ENCODE data around the gene SPTA1.

Gene SPTA1

DNA sequence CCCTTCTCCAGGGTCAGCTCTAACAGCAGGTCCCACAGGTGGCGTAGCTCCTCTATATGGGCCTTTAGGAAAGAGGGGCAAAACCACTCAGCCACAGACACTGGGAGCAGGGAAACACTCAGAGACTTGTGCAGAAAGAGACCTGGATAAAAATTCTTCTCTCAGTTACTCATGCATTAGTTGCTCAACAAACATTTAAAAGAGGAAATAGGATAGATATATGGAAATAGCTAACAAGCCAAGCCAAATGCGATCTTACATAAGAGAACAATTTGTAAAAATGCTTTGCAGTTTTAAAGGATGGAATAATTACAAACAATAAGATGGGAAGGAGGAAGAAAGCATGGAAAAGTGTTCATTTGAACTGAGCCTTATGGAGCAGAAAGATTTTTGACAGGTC lies 4.9 kb downstream of the SPTA1 start:
- no peak overlapping the region for H3K4me3 Mint-ChIP-seq
- H3K4me1 Mint-ChIP-seq, result no peaks in the 10 kb centered on the region
- no peak for DNase-seq
- TF ChIP-seq, protein P1, sequence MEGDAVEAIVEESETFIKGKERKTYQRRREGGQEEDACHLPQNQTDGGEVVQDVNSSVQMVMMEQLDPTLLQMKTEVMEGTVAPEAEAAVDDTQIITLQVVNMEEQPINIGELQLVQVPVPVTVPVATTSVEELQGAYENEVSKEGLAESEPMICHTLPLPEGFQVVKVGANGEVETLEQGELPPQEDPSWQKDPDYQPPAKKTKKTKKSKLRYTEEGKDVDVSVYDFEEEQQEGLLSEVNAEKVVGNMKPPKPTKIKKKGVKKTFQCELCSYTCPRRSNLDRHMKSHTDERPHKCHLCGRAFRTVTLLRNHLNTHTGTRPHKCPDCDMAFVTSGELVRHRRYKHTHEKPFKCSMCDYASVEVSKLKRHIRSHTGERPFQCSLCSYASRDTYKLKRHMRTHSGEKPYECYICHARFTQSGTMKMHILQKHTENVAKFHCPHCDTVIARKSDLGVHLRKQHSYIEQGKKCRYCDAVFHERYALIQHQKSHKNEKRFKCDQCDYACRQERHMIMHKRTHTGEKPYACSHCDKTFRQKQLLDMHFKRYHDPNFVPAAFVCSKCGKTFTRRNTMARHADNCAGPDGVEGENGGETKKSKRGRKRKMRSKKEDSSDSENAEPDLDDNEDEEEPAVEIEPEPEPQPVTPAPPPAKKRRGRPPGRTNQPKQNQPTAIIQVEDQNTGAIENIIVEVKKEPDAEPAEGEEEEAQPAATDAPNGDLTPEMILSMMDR (IDR thresholded peaks at IDR 0.05), result no peak
- H3K36me3 Mint-ChIP-seq (ENCODE audit: low read depth), result no peaks in the 10 kb centered on the region
- no peaks in the 10 kb centered on the region for H3K9me3 Mint-ChIP-seq
- peaks cover 3% of the 10 kb centered on the region for H3K27me3 Mint-ChIP-seq (ENCODE audit: low read depth, poor library complexity)
- no peak overlapping the region for H3K27ac Mint-ChIP-seq

DNA sequence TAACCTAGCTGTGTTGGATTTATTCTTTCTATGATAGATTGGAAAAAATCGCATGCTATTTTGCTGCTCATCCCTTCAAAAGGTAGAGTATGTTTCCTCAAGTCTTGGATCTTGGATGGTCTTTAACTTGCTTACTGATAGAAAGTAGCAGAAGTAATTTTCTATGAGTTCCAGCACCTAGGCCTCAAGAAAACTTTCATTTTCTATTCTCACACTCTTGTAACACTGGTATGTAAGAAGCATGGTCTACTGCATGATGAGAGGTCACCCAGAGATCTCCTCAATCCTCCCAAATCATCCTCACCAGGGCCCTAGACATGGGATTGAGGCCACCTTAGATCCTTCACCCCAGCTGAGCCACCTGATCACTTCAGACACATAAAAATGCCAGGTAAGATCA lies 7.2 kb downstream of the SPTA1 start:
- no peaks in the 10 kb centered on the region for H3K4me1 Mint-ChIP-seq
- TF ChIP-seq, protein P1 (IDR thresholded peaks at IDR 0.05), result no peak
- no peaks in the 10 kb centered on the region for H3K27me3 Mint-ChIP-seq (ENCODE audit: low read depth, poor library complexity)
- H3K4me3 Mint-ChIP-seq, result no peak overlapping the region
- H3K36me3 Mint-ChIP-seq (ENCODE audit: low read depth), result no peaks in the 10 kb centered on the region
- no peak overlapping the region for H3K27ac Mint-ChIP-seq
- DNase-seq, result no peak
- no peaks in the 10 kb centered on the region for H3K9me3 Mint-ChIP-seq

DNA sequence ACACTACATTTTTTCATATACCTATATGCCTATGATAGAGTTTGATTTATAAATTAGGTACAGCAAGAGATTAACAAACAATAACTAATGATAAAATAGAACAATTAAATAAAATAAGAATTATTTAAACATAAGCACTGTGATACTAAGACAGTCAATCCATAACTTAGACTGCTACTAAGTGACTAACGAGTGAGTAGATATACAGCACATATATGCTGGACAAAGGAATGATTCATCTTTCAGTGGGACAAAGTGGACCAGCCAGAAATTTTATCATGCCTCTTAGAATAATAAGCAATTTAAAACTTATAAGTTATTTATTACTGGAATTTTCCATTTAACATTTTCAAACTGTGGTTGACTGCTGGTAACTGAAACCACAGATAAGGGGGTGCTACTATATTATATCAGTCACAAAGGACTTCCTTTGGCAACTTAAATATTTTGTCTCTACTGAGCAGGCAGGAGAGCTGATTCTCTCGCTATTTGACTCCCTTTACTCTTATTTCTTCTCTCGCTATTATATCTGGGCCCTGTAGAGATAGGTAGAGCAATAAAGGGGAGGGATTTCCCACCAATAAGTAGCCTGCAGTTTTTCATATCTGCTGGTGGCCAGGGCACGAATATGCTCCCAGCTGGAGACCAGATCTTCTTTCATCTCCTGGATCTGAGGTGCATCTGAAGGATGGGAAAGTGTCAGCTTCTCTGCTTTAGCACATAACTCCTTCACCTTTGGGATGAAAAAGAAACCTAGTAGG lies 10.8 kb downstream of the SPTA1 start:
- H3K9me3 Mint-ChIP-seq, result no peaks in the 10 kb centered on the region
- H3K27me3 Mint-ChIP-seq (ENCODE audit: low read depth, poor library complexity), result no peaks in the 10 kb centered on the region

DNA sequence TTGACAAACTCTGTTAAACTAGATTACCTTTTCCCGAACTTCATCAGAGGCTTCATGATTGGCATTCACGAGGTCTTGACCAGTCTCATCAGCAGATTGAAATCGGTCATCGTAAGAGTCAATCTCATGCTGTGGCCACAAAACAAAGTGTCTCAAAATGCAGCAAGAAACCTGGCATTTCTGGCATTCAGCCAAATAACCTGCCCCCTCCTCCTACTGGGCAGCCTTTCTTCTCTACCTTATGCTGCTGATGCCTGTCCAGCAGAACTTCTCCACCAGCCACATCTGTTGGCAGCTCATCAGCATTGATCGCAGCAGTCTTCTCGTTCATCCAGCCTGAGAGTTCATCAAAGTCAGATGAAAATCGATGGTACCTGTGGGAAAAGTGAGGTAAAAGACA lies 12.2 kb downstream of the SPTA1 start:
- DNase-seq, result no peak
- no peak overlapping the region for H3K27ac Mint-ChIP-seq
- H3K36me3 Mint-ChIP-seq (ENCODE audit: low read depth), result no peaks in the 10 kb centered on the region
- no peaks in the 10 kb centered on the region for H3K4me1 Mint-ChIP-seq
- TF ChIP-seq, protein P1 (IDR thresholded peaks at IDR 0.05), result no peak
- no peak overlapping the region for H3K4me3 Mint-ChIP-seq
- H3K27me3 Mint-ChIP-seq (ENCODE audit: low read depth, poor library complexity), result no peaks in the 10 kb centered on the region
- no peaks in the 10 kb centered on the region for H3K9me3 Mint-ChIP-seq

More for the DNA sequence above, 10.8 kb downstream of the SPTA1 start:
- H3K27ac Mint-ChIP-seq, result no peak overlapping the region
- no peaks in the 10 kb centered on the region for H3K36me3 Mint-ChIP-seq (ENCODE audit: low read depth)
- DNase-seq, result no peak
- H3K4me3 Mint-ChIP-seq, result no peak overlapping the region
- H3K4me1 Mint-ChIP-seq, result no peaks in the 10 kb centered on the region
- TF ChIP-seq, protein P1 (IDR thresholded peaks at IDR 0.05), result no peak

DNA sequence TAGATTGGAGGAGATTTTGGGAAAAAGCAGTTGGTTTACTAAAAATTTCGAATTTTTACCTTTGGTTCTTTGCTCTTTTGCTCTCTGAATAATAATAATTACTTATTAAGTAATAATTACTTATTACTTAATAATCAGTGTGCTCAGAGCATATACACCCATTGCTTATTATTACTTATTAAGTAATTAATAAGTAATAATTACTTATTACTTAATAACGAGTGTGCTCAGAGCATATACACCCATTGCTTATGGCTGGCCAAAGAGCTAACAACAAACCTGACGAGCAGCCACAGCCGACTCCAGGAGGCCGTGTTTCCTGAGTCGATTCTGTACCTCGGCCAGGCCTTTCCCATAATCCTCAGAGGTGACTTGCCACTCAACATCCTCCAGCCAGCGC lies 20.5 kb downstream of the SPTA1 start:
- peaks cover 3% of the 10 kb centered on the region for H3K27me3 Mint-ChIP-seq (ENCODE audit: low read depth, poor library complexity)
- no peaks in the 10 kb centered on the region for H3K9me3 Mint-ChIP-seq
- no peaks in the 10 kb centered on the region for H3K36me3 Mint-ChIP-seq (ENCODE audit: low read depth)
- no peak overlapping the region for H3K27ac Mint-ChIP-seq
- H3K4me1 Mint-ChIP-seq, result no peaks in the 10 kb centered on the region
- DNase-seq, result no peak
- TF ChIP-seq, protein P1 (IDR thresholded peaks at IDR 0.05), result no peak
- H3K4me3 Mint-ChIP-seq, result no peak overlapping the region

DNA sequence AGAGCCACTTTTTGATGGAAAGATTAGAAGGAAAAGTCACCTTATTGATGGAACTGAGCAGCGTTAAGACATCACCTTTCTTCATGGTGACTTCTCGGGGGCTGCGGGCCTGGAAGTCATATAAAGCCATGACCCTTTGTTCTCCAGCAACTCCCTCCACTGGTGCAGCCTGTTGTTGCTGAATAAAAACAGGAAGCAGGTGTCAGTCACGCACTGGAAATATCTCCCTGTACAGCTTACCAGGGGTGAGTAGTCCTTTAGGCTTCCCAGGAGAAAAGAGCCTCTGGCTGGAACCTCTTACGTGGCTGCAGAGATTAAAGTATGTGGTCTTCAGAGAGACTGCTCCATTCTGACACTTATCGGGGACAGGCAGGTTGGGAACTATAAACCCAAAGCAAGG lies 31.9 kb downstream of the SPTA1 start:
- no peak for DNase-seq
- no peak overlapping the region for H3K4me3 Mint-ChIP-seq
- no peaks in the 10 kb centered on the region for H3K36me3 Mint-ChIP-seq (ENCODE audit: low read depth)
- H3K27ac Mint-ChIP-seq, result no peak overlapping the region
- TF ChIP-seq, protein P1 (IDR thresholded peaks at IDR 0.05), result no peak
- H3K27me3 Mint-ChIP-seq (ENCODE audit: low read depth, poor library complexity), result peaks cover 9% of the 10 kb centered on the region
- H3K9me3 Mint-ChIP-seq, result no peaks in the 10 kb centered on the region
- peaks cover 17% of the 10 kb centered on the region for H3K4me1 Mint-ChIP-seq

Data from nephron progenitor cell (in vitro differentiated cells).